EL (cell line): ENCODE measurements around the gene FOXJ3.

Source experiments
- DNase-seq: peaks from one replicate; pipeline ENCODE4 v3.0.0-alpha.2; 2016

The FOXJ3 gene

GRCh38 chr1:42302034-42302433, 33.0 kb downstream of the FOXJ3 start:
- no peak for DNase-seq

DNA sequence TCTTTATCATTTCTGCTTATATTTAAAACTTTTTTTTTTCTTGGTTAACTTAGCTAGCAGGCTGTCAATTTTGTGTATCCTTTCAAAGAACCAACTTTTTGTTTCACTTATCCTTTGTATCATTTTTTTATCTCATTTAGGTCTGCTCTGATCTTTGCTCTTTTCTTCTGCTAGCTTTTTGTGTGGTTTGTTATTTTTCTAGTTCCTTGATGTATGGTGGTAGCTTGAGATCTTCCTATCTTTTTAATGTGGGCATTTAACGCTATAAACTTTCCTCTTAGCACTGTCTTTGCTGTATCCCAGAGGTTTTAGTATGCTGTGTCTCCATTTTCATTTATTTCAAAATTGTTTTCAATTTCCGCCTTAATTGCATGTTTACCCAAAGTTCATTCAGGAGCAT, 36.5 kb downstream of the FOXJ3 start:
- no peak for DNase-seq

DNA sequence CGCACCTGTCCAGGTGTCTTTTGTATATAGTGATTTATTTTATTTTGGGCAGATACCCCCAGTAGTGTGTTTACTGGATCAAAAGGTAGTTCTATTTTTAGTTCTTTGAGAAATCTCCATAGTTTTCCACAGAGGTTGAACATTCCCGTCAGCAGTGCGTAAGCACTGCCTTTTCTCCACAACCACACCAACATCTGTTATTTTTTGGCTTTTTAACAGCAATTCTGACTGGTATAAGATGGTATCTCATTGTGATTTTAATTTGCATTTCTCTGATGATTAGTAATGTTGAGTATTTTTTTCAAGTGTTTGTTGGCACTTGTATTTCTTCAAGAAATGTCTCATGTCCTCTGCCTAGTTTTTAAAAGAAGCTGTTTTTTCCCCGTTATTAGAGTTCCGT, 39.2 kb downstream of the FOXJ3 start:
- no peak for DNase-seq

- DNase-seq, result peak; percentile 21
Measured at GRCh38 chr1:42290130-42290529, 44.9 kb downstream of the FOXJ3 start.

GRCh38 chr1:42288311-42288985, 46.6 kb downstream of the FOXJ3 start:
- no peak for DNase-seq

DNA sequence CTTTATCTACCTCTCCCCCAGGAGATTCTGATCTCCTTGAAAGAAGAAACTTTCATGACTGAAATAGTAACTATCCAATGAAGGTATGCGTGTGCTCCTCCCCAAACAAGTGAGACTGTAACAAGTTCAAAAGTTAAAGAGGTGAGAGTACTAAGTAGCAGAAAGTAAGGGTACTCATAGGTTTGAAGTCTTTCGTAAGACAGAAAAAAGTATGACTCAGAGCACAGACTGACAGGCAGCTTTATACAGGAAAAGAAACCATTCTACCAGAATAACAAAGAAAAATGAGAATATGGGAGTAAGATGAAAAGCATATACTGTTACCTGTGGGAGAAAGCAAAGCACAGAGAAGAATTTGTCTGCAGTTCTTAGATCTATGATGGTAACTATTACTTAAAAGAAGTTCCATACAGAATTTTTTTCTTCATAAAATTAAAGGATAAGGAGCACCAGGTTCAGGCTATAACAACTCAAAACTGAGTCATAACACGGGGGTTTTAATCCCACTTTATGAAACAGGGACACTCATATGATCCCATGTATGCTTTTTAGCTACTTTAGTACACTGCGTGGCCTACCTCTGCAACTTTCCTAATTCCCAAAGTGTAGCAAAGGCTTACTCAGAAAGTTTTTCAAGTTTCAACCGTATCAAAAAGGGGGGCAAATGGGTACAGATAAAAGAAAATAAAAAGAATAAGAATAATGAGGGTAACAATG, 52.0 kb downstream of the FOXJ3 start:
- peak; percentile 3 for DNase-seq

- DNase-seq, result peak; percentile 46
Measured at GRCh38 chr1:42282024-42282579, 52.9 kb downstream of the FOXJ3 start.

DNA sequence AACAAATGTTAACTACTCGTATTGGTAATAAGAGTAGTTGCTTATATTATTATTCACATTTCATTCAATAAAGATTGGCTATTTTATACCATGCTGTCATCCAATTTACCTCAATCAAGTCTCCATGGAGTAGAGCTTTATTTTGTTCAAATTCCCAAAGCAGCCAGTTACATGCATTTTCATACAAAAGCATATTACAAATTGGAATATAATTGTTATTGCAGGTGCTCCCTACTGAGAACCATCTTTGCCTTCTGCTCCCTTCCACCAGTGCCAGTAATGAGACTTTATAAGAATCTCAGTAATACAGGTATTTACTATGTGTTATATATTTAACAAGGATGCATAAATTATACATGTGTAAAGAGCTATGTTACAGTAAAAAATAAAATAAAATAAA, 54.2 kb downstream of the FOXJ3 start:
- no peak for DNase-seq

DNA sequence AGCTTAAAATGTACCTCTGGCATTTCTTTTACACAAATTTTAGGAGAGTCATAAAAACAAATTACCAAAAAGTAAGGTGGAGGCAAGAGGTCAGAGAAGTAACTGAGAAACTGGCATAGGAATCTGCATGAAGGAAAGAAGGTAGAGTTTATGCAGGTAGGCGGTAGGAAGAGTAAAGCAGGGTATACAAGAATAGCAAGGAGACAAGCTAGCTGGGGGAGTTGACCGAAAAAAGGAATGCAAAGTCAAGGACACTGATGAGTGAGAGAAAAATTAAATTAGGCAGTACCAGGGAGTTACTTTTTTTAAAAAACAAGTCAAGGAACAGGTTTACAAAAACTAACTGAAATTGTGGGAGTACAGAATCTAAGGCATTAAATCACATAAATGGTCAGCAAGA, 56.0 kb downstream of the FOXJ3 start:
- DNase-seq, result no peak

DNA sequence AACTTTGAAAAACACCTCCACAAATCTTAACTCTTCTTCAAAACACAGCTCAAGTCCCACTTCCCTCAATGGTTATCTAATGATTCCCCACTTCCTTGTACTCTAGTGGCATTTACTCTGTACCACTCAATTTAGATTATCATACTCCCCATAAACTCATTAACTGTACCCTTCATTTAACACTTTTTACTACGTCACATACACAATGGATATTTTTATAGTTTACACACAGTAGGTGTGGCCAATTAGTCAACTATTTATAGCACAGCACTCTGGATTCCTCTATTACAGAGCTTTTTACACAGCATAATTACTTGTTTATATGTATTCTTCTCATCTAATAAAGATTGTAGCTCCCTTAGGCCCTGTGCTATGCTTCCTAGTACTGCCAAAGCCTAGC, 62.1 kb downstream of the FOXJ3 start:
- no peak for DNase-seq

GRCh38 chr1:42267904-42268303, 67.1 kb downstream of the FOXJ3 start:
- DNase-seq, result no peak

- no peak for DNase-seq
Measured at GRCh38 chr1:42266253-42267135, 68.5 kb downstream of the FOXJ3 start.

DNA sequence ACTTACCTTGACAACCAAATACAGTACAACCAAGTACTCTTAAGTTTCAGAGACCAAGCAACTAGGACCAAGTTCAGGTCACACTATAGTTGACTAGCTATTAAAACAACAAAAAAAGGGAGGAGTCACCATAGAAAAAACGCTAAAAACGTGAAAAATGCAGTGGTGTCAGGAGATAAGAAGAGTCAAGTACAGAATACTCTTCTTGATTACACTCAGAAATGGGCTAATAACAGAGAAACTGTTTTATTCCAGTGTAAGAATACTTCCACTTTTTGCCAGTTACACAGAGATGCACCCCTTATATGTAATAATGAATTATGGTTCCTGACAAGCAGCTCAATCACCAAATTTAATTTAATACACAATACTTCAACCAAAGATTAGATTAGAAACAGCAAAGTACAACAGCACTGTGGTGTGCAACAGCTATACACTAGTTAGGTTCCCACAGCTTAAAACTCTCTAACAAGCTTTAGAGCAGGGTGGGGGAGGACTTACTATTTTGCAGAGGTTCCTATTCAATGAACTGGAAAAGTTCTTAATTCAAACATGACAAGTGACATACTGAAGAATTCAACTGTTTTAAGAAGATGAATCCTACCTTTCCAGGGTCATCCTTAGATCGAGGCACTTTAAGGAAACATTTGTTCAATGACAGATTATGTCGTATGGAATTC, 70.4 kb downstream of the FOXJ3 start:
- DNase-seq, result no peak

- no peak for DNase-seq
Measured at GRCh38 chr1:42263019-42263418, 72.0 kb downstream of the FOXJ3 start.

GRCh38 chr1:42260376-42261070, 74.5 kb downstream of the FOXJ3 start:
- no peak for DNase-seq

DNA sequence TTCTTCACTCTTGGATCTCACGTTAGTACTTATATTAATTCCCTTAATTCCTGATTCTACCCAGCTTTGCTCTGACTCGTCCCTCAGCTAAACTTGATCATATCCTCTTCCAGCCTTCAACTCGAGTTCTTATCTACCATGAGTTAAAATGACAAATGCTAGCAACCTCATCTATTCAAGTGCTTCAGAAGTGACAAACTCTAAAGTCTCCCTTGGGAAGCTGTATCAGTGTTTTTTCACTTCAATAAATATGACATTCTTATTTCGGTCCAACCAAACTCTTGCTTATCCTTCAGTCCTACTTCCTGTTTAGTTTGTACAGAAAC, 75.3 kb downstream of the FOXJ3 start:
- DNase-seq, result peak; percentile 9

DNA sequence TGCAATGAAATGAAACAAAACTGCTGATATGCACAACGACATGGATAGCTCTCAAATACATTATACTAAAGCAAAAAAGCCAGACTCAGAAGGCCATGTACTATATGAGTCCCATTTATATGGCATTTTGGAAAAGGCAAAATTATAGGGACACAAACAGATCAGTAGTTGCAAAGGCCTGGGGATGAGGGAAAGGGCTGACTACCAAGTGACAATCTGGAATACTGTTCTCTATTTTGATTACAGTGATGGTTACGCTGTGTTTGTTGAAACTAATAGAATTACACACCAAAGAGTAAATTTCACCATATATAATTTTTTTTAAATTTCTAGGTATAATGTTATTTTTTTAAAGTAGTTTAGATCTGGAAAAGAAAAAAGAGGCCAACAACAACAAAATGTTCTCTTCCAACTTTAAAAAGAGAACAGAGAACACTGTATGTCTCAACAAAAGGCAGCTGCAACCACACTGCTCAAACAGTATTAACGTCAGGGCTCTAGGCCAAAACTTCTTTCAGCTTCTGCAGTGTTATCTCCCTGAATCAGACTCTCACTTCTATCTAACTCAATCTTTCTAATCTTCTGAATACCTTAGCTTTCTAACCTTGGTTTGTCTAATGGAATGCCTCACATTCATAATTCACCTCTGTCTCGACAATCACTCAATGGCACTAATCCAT, 75.8 kb downstream of the FOXJ3 start:
- DNase-seq, result peak; percentile 5

GRCh38 chr1:42258218-42258617, 76.8 kb downstream of the FOXJ3 start:
- no peak for DNase-seq

DNA sequence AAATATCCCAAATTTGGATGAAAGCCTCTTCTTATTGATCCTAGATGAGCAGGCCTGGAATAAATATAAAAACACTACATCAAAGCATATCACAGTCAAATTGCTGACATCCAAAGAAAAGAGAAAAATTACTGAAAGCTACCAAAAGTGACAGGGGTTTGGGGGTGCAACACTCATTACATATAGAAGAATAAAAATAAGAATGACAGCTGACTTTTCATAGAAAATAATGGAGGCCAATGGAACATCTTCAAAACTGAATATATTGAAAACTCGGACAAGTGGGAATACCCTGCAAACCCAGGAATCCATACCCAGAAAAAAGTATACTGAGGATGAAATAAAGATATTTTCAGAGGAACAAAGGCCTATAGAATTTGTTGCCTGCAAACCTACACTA, 84.0 kb downstream of the FOXJ3 start:
- DNase-seq, result no peak

DNA sequence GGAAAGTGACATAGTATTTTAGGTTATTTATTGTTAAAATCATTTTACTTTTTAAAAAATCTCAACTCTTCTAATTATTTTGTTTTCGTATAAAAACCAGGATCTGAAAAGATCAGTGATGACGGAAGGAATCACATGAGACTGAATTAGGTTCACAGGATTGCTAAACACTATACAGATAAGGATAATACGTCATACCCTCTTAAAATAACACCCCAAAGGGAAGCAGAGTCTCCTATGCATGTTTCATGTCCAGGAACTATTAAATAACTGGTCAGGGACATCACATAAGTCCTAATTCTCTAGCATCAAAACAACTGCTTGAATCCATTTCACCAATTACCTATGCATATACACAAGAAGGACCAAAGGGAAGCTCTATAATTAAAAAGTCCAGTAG, 84.9 kb downstream of the FOXJ3 start:
- DNase-seq, result no peak

DNA sequence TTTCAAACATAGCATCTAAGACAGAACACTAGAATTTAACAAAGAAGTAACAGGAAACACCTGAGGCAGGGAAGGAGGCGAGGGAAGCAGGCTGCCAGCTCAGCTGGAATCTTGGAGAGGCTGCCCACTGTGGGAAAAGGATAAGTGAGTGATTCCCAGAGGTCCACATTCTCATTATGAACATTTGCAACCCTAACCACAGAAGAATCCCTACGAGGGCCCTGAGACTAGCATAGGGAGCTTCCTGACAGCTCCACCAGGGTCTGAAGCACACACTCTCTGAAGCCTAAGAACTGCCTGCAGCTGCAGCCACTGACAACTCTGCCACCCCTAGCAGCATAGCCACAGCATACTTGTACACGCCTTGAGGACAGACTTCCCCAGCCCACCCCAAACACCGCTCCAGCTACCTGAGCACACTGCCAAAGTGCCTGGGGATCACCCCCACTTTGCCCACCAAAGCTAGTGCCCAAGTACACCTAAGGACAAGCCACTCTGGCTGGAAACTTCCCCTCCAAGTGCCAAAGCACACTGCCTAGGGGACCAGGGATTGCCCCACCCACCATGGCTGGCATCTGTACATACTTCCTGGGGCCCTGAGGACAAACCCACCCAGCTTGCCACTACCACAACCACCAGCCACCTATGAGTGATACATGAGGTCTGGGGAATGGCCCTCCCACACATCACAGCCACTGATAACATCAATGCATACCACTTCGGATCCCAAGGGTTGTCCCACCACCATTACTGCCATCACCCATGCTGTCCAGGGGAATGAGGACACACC, 93.9 kb downstream of the FOXJ3 start:
- peak; percentile 22 for DNase-seq
